SK-N-MC (cell line): ENCODE data around the gene AKAP6.

Experiments
- DNase-seq: peaks from one replicate; pipeline ENCODE4 v3.0.0-alpha.2; 2011; ENCODE audit warnings: low read depth, low spot score
- H3K27ac ChIP-seq: fragments of 200-600 bp; sonication (generic); 2 replicates; pipeline ENCODE4 v1.5.1; 2016; ENCODE audit warnings: mixed run types
- H3K36me3 ChIP-seq: fragments of 200-600 bp; sonication (generic); 2 replicates; pipeline ENCODE4 v1.6.1; 2017; ENCODE audit warnings: antibody characterized with exemption, low read length, mixed read lengths; ENCODE audit not compliant: insufficient read depth
- H3K4me3 ChIP-seq: fragments of 200-600 bp; sonication (generic); 2 replicates; pipeline ENCODE4 v1.5.1; 2016
- H3K9ac ChIP-seq: fragments of 200-600 bp; sonication (generic); 2 replicates; pipeline ENCODE4 v1.8.0; 2017; ENCODE audit warnings: mixed run types, mixed read lengths; ENCODE audit not compliant: insufficient read length
- H3K9me3 ChIP-seq: fragments of 200-600 bp; sonication (generic); 2 replicates; pipeline ENCODE4 v1.6.1; 2017; ENCODE audit warnings: low read depth, mild to moderate bottlenecking, antibody characterized with exemption, low read length, moderate library complexity, mixed read lengths
- EZH2 ChIP-seq: fragments of 200-600 bp; sonication (generic); IDR thresholded peaks from one replicate; pipeline ENCODE4 v1.6.1; 2017; ENCODE audit warnings: antibody characterized with exemption
- FOXP2 ChIP-seq: optimal IDR thresholded peaks from 2 replicates; pipeline ENCODE3; 2011; ENCODE audit warnings: mild to moderate bottlenecking, moderate library complexity; ENCODE audit not compliant: insufficient read depth; ENCODE audit errors: extremely low read length, control extremely low read depth
- POLR2AphosphoS5 ChIP-seq: IDR thresholded peaks from 2 replicates; pipeline ENCODE4 v1.6.1; 2012; ENCODE audit warnings: mild to moderate bottlenecking, low read depth, low read length, borderline replicate concordance

The AKAP6 gene

GRCh38 chr14:32681598-32681997 is 352.5 kb downstream of the AKAP6 start:
- Histone ChIP-seq H3K9ac (no peak overlapping the region), H3K4me3 (no peak overlapping the region), H3K9me3 (no peaks in the 10 kb centered on the region), H3K27ac (no peak overlapping the region), H3K36me3 (no peaks in the 10 kb centered on the region)
- TF ChIP-seq FOXP2 = no peak
- TF ChIP-seq POLR2AphosphoS5 = no peak
- no peak for TF ChIP-seq EZH2
- DNase-seq = no peak

- no peaks in the 10 kb centered on the region for H3K36me3 ChIP-seq
- DNase-seq = no peak
- no peak overlapping the region for H3K9ac ChIP-seq
- H3K4me3 ChIP-seq = no peak overlapping the region
- no peaks in the 10 kb centered on the region for H3K9me3 ChIP-seq
- no peak overlapping the region for H3K27ac ChIP-seq
- TF ChIP-seq POLR2AphosphoS5 (no peak), EZH2 (no peak), FOXP2 (no peak)
These were observed 353.1 kb downstream of the AKAP6 start for GRCh38 chr14:32682214-32682613.

- H3K36me3 ChIP-seq = no peaks in the 10 kb centered on the region
- H3K27ac ChIP-seq = no peak overlapping the region
- no peak overlapping the region for H3K9ac ChIP-seq
- no peak for DNase-seq
- no peak overlapping the region for H3K4me3 ChIP-seq
- no peak for TF ChIP-seq EZH2
- TF ChIP-seq POLR2AphosphoS5 = no peak
- no peak for TF ChIP-seq FOXP2
- H3K9me3 ChIP-seq = no peaks in the 10 kb centered on the region
These were observed 354.6 kb downstream of the AKAP6 start for GRCh38 chr14:32683679-32684078.

GRCh38 chr14:32688941-32689340 is 359.8 kb downstream of the AKAP6 start:
- Histone ChIP-seq H3K4me3 (no peak overlapping the region), H3K9ac (no peak overlapping the region), H3K27ac (no peak overlapping the region), H3K36me3 (no peaks in the 10 kb centered on the region), H3K9me3 (no peaks in the 10 kb centered on the region)
- TF ChIP-seq FOXP2 (no peak), EZH2 (no peak)
- DNase-seq = no peak

- no peak for TF ChIP-seq EZH2
- TF ChIP-seq FOXP2 = no peak
- TF ChIP-seq POLR2AphosphoS5 = no peak
- Histone ChIP-seq H3K36me3 (no peaks in the 10 kb centered on the region), H3K9ac (no peak overlapping the region), H3K9me3 (no peaks in the 10 kb centered on the region), H3K27ac (no peak overlapping the region), H3K4me3 (no peak overlapping the region)
- no peak for DNase-seq
These were observed 363.3 kb downstream of the AKAP6 start for GRCh38 chr14:32692441-32692840.

- DNase-seq = no peak
- no peaks in the 10 kb centered on the region for H3K9me3 ChIP-seq
- H3K36me3 ChIP-seq = no peaks in the 10 kb centered on the region
- no peak overlapping the region for H3K9ac ChIP-seq
- H3K27ac ChIP-seq = no peak overlapping the region
- H3K4me3 ChIP-seq = no peak overlapping the region
- TF ChIP-seq POLR2AphosphoS5 (no peak), FOXP2 (no peak), EZH2 (no peak)
These were observed 364.0 kb downstream of the AKAP6 start for GRCh38 chr14:32693114-32693513.

GRCh38 chr14:32694795-32695449 is 365.8 kb downstream of the AKAP6 start:
- H3K27ac ChIP-seq = no peak overlapping the region
- TF ChIP-seq POLR2AphosphoS5 (no peak), FOXP2 (no peak)
- H3K9ac ChIP-seq = no peak overlapping the region
- H3K9me3 ChIP-seq = no peaks in the 10 kb centered on the region
- H3K36me3 ChIP-seq = no peaks in the 10 kb centered on the region
- no peak for DNase-seq
- H3K4me3 ChIP-seq = no peak overlapping the region

- no peaks in the 10 kb centered on the region for H3K9me3 ChIP-seq
- H3K27ac ChIP-seq = no peak overlapping the region
- H3K4me3 ChIP-seq = no peak overlapping the region
- no peak overlapping the region for H3K9ac ChIP-seq
- DNase-seq = no peak
- TF ChIP-seq EZH2 (no peak), FOXP2 (no peak), POLR2AphosphoS5 (no peak)
- no peaks in the 10 kb centered on the region for H3K36me3 ChIP-seq
These were observed 367.4 kb downstream of the AKAP6 start for GRCh38 chr14:32696325-32697091.

GRCh38 chr14:32697114-32697513 is 368.0 kb downstream of the AKAP6 start:
- Histone ChIP-seq H3K4me3 (no peak overlapping the region), H3K9ac (no peak overlapping the region), H3K36me3 (no peaks in the 10 kb centered on the region), H3K9me3 (no peaks in the 10 kb centered on the region), H3K27ac (no peak overlapping the region)
- no peak for TF ChIP-seq EZH2
- TF ChIP-seq POLR2AphosphoS5 = no peak
- TF ChIP-seq FOXP2 = no peak
- no peak for DNase-seq
